HG02678 (cell line): Measurements from ENCODE around the gene MVB12B.

Experiments
- ATAC-seq: cut with Tn5 transposase; IDR thresholded peaks from one replicate; pipeline ENCODE4 v1.9.1; 2021; ENCODE audit warnings: mild to moderate bottlenecking, moderate library complexity; ENCODE audit not compliant: unreplicated experiment

MVB12B gene

GRCh38 chr9:126380447-126380846 is 53.8 kb downstream of the MVB12B start:
- ATAC-seq, result no peak

- ATAC-seq, result no peak
Observed at GRCh38 chr9:126381195-126381594, 54.6 kb downstream of the MVB12B start.

- no peak for ATAC-seq
Observed at GRCh38 chr9:126383406-126384046, 56.9 kb downstream of the MVB12B start.

- no peak for ATAC-seq
Observed at GRCh38 chr9:126384926-126385325, 58.3 kb downstream of the MVB12B start.

GRCh38 chr9:126386088-126386487 is 59.5 kb downstream of the MVB12B start:
- no peak for ATAC-seq

- ATAC-seq, result no peak
Observed at GRCh38 chr9:126386776-126387175, 60.1 kb downstream of the MVB12B start.

GRCh38 chr9:126388964-126389708 is 62.5 kb downstream of the MVB12B start:
- no peak for ATAC-seq

- no peak for ATAC-seq
Observed at GRCh38 chr9:126389992-126390391, 63.4 kb downstream of the MVB12B start.

GRCh38 chr9:126390923-126391322 is 64.3 kb downstream of the MVB12B start:
- no peak for ATAC-seq

GRCh38 chr9:126391713-126392661 is 65.4 kb downstream of the MVB12B start:
- no peak for ATAC-seq

GRCh38 chr9:126392662-126393371 is 66.2 kb downstream of the MVB12B start:
- no peak for ATAC-seq

GRCh38 chr9:126393876-126394275 is 67.2 kb downstream of the MVB12B start:
- no peak for ATAC-seq

- ATAC-seq, result no peak
Observed at GRCh38 chr9:126394802-126395201, 68.2 kb downstream of the MVB12B start.

GRCh38 chr9:126395439-126396212 is 69.0 kb downstream of the MVB12B start:
- ATAC-seq, result no peak

- peak; percentile 90 for ATAC-seq
Observed at GRCh38 chr9:126397056-126397455, 70.4 kb downstream of the MVB12B start.

GRCh38 chr9:126398403-126399058 is 71.9 kb downstream of the MVB12B start:
- ATAC-seq, result no peak

- no peak for ATAC-seq
Observed at GRCh38 chr9:126399251-126399650, 72.6 kb downstream of the MVB12B start.

GRCh38 chr9:126399789-126400188 is 73.2 kb downstream of the MVB12B start:
- no peak for ATAC-seq

GRCh38 chr9:126400571-126400970 is 73.9 kb downstream of the MVB12B start:
- ATAC-seq, result no peak

GRCh38 chr9:126401107-126401506 is 74.5 kb downstream of the MVB12B start:
- no peak for ATAC-seq
